KMS-11 (cell line): ENCODE data around the gene H1-8.

Experiments used
- H2AFZ ChIP-seq: fragments of 200-600 bp; sonication (generic); 2 replicates; pipeline ENCODE4 v1.6.1; 2016; ENCODE audit warnings: antibody characterized with exemption, mixed run types, low read depth
- H3K27ac ChIP-seq: fragments of 200-600 bp; sonication (generic); 2 replicates; pipeline ENCODE4 v1.6.1; 2016; ENCODE audit warnings: mild to moderate bottlenecking, mixed run types
- H3K27me3 ChIP-seq: fragments of 200-600 bp; sonication (generic); 2 replicates; pipeline ENCODE4 v1.6.1; 2017; ENCODE audit warnings: mild to moderate bottlenecking, low read depth, mixed run types, moderate library complexity; ENCODE audit not compliant: insufficient read depth
- H3K36me3 ChIP-seq: fragments of 200-600 bp; sonication (generic); 2 replicates; pipeline ENCODE4 v1.6.1; 2017; ENCODE audit warnings: mild to moderate bottlenecking, mixed run types; ENCODE audit not compliant: insufficient read depth
- H3K4me1 ChIP-seq: fragments of 200-600 bp; sonication (generic); 2 replicates; pipeline ENCODE4 v1.6.1; 2016; ENCODE audit warnings: mild to moderate bottlenecking, low read depth, mixed run types; ENCODE audit not compliant: poor library complexity, severe bottlenecking
- H3K4me2 ChIP-seq: fragments of 200-600 bp; sonication (generic); 2 replicates; pipeline ENCODE4 v1.7.0; 2016; ENCODE audit warnings: mild to moderate bottlenecking, mixed run types
- H3K4me3 ChIP-seq: fragments of 200-600 bp; sonication (generic); IDR thresholded peaks from 2 replicates; pipeline ENCODE4 v1.6.1; 2017; ENCODE audit warnings: low read depth, low read length, mixed read lengths; ENCODE audit not compliant: insufficient read depth
- H3K79me2 ChIP-seq: fragments of 200-600 bp; sonication (generic); 2 replicates; pipeline ENCODE4 v1.6.1; 2016; ENCODE audit warnings: low read depth, mixed run types; ENCODE audit not compliant: insufficient read depth
- H3K9ac ChIP-seq: fragments of 200-600 bp; sonication (generic); 2 replicates; pipeline ENCODE4 v1.6.1; 2016; ENCODE audit warnings: mild to moderate bottlenecking, mixed run types
- H4K20me1 ChIP-seq: fragments of 200-600 bp; sonication (generic); 2 replicates; pipeline ENCODE4 v1.6.1; 2016; ENCODE audit warnings: mild to moderate bottlenecking, mixed run types; ENCODE audit not compliant: insufficient read depth
- TF ChIP-seq, protein P1 (sequence below): fragments of 200-600 bp; sonication (generic); conservative IDR thresholded peaks from 2 replicates; pipeline ENCODE4 v1.6.1; 2017; ENCODE audit warnings: low read depth, mild to moderate bottlenecking, antibody characterized with exemption, low read length, moderate library complexity, mixed read lengths

Gene H1-8

DNA sequence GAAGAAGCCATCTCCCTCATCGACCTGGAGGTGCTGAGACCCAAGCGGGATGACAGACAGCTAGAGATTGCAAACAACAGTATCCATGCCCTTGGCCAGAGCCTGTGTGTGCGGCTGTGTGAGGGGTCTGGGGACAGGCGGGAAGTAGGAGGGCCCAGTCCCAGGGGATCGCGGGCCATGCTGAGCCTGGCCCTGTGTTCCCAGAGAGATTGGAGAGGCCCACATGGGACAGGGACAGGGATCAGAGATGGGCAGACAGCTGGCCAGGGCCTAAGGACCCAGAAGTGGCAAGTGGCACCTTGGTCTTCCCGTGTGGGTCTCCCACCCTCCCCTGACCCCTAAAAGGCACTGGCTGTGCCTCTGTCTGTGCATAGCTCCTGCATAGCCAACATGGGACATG lies 25.5 kb upstream of the H1-8 start:
- Histone ChIP-seq H3K4me2 (no peak overlapping the region), H3K4me1 (no peaks in the 10 kb centered on the region), H3K27me3 (no peaks in the 10 kb centered on the region), H3K9ac (no peak overlapping the region), H3K27ac (no peak overlapping the region), H3K79me2 (no peaks in the 10 kb centered on the region), H4K20me1 (no peaks in the 10 kb centered on the region), H2AFZ (no peak overlapping the region), H3K36me3 (no peaks in the 10 kb centered on the region), H3K4me3 (no peak overlapping the region)
- TF ChIP-seq, protein P1, sequence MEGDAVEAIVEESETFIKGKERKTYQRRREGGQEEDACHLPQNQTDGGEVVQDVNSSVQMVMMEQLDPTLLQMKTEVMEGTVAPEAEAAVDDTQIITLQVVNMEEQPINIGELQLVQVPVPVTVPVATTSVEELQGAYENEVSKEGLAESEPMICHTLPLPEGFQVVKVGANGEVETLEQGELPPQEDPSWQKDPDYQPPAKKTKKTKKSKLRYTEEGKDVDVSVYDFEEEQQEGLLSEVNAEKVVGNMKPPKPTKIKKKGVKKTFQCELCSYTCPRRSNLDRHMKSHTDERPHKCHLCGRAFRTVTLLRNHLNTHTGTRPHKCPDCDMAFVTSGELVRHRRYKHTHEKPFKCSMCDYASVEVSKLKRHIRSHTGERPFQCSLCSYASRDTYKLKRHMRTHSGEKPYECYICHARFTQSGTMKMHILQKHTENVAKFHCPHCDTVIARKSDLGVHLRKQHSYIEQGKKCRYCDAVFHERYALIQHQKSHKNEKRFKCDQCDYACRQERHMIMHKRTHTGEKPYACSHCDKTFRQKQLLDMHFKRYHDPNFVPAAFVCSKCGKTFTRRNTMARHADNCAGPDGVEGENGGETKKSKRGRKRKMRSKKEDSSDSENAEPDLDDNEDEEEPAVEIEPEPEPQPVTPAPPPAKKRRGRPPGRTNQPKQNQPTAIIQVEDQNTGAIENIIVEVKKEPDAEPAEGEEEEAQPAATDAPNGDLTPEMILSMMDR: no peak

DNA sequence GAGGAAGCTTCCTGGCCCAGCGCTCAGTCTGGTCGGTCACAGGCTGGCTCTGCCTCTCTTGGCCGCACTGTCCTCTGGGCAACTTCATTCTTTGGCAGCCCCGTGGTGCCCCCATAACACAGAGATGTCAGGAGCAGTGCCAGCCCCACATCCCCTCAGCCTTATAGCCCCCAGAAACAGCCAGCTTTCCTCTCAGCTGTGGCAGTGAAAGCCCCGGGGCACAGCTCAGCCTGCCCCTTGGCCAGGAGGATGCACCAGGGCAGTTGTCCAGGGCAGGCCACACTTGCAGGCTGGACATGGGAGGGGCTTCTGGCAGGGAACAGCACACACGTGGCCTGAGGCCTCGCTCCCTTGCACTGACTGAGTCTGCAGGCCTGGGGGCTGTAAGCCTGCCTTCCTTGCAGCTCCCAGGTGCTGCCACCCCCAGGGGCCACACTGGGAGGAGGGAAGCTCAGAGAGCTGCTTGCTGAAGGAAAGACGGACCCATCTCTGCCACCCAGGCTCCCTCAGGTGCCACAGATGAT lies 24.9 kb upstream of the H1-8 start:
- H3K27ac ChIP-seq: no peak overlapping the region
- H3K4me3 ChIP-seq: no peak overlapping the region
- TF ChIP-seq, protein P1: no peak
- no peaks in the 10 kb centered on the region for H3K36me3 ChIP-seq
- H3K4me1 ChIP-seq: no peaks in the 10 kb centered on the region
- no peaks in the 10 kb centered on the region for H3K27me3 ChIP-seq
- H4K20me1 ChIP-seq: no peaks in the 10 kb centered on the region
- no peak overlapping the region for H3K9ac ChIP-seq
- no peak overlapping the region for H2AFZ ChIP-seq
- H3K4me2 ChIP-seq: no peak overlapping the region
- no peaks in the 10 kb centered on the region for H3K79me2 ChIP-seq

DNA sequence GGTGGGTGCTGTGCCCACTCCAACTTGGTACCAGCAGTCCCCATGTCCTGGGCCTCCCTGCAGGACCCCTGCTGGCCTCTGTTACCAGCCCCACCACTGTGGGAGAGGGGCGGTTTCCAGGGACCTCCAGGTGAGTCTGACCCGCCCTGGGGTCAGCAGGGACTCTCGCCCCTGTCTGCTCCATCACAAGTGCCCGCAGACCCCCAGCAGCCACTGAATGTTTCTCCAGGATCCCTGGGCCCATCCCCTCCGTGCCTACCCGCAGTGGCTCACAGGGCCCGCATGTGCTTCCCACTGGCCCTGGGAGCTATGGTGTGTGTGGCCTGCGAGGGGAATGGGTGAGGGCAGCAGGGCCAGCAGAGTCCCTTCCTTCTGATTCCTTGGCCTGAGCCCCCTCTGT lies 24.4 kb upstream of the H1-8 start:
- TF ChIP-seq, protein P1: no peak
- Histone ChIP-seq H3K9ac (no peak overlapping the region), H2AFZ (no peak overlapping the region), H4K20me1 (no peaks in the 10 kb centered on the region), H3K79me2 (no peaks in the 10 kb centered on the region), H3K27me3 (no peaks in the 10 kb centered on the region), H3K36me3 (no peaks in the 10 kb centered on the region), H3K4me2 (no peak overlapping the region), H3K27ac (no peak overlapping the region), H3K4me1 (no peaks in the 10 kb centered on the region), H3K4me3 (no peak overlapping the region)

DNA sequence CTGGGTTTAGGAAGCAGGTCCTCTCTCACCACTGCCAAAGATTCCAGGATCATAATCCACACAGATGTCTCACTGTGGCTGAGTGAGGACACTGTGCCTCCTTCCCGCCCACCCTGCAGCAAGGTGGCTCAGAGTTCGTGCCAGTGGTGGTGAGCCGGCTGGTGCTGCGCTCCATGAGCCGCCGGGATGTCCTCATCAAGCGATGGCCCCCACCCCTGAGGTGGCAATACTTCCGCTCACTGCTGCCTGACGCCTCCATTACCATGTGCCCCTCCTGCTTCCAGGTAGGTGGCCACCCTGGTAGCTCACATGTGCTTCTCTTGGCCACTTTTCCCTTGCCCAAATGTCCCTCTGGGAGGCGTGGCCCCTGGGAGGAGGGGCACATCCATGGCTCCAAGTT lies 23.5 kb upstream of the H1-8 start:
- Histone ChIP-seq H3K9ac (no peak overlapping the region), H3K4me2 (no peak overlapping the region), H3K27ac (no peak overlapping the region), H4K20me1 (no peaks in the 10 kb centered on the region), H3K27me3 (no peaks in the 10 kb centered on the region), H2AFZ (no peak overlapping the region), H3K4me3 (no peak overlapping the region), H3K36me3 (no peaks in the 10 kb centered on the region), H3K79me2 (no peaks in the 10 kb centered on the region), H3K4me1 (no peaks in the 10 kb centered on the region)
- TF ChIP-seq, protein P1: no peak
